ENCODE data around the gene ABCB8.

Gene ABCB8

GRCh38 chr7:151003572-151003971 lies 24.7 kb upstream of the ABCB8 start:
- no peak overlapping the region for H3K4me3 ChIP-seq (ENCODE audit: low read depth, low read length)
- TF ChIP-seq, protein P1, sequence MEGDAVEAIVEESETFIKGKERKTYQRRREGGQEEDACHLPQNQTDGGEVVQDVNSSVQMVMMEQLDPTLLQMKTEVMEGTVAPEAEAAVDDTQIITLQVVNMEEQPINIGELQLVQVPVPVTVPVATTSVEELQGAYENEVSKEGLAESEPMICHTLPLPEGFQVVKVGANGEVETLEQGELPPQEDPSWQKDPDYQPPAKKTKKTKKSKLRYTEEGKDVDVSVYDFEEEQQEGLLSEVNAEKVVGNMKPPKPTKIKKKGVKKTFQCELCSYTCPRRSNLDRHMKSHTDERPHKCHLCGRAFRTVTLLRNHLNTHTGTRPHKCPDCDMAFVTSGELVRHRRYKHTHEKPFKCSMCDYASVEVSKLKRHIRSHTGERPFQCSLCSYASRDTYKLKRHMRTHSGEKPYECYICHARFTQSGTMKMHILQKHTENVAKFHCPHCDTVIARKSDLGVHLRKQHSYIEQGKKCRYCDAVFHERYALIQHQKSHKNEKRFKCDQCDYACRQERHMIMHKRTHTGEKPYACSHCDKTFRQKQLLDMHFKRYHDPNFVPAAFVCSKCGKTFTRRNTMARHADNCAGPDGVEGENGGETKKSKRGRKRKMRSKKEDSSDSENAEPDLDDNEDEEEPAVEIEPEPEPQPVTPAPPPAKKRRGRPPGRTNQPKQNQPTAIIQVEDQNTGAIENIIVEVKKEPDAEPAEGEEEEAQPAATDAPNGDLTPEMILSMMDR (IDR thresholded peaks at IDR 0.05; ENCODE audit: control insufficient read depth, extremely low read depth, insufficient read depth): no peak
- no peak for DNase-seq (ENCODE audit: low read depth)

DNA sequence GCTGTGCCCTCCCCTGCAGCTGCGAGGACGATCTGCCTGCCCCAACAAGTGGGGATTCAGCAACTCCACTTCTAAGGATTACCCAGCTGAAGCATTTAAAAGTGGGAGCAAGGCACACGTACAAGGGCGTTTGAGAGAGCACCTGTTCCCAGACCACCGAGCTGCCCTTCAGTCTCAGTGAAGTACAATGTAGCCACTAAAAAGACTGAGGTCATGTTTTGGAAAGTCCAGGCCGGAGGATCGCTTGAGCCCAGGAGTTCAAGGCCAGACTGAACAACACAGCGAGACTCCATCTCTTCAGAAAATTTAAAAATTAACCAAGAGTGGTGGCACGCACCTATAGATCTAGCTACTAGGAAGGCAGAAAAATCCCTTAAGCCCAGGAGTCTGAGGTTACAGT lies 22.7 kb upstream of the ABCB8 start:
- no peak for DNase-seq (ENCODE audit: low read depth)
- TF ChIP-seq, protein P1 (IDR thresholded peaks at IDR 0.05; ENCODE audit: control insufficient read depth, extremely low read depth, insufficient read depth): no peak
- no peak overlapping the region for H3K4me3 ChIP-seq (ENCODE audit: low read depth, low read length)

DNA sequence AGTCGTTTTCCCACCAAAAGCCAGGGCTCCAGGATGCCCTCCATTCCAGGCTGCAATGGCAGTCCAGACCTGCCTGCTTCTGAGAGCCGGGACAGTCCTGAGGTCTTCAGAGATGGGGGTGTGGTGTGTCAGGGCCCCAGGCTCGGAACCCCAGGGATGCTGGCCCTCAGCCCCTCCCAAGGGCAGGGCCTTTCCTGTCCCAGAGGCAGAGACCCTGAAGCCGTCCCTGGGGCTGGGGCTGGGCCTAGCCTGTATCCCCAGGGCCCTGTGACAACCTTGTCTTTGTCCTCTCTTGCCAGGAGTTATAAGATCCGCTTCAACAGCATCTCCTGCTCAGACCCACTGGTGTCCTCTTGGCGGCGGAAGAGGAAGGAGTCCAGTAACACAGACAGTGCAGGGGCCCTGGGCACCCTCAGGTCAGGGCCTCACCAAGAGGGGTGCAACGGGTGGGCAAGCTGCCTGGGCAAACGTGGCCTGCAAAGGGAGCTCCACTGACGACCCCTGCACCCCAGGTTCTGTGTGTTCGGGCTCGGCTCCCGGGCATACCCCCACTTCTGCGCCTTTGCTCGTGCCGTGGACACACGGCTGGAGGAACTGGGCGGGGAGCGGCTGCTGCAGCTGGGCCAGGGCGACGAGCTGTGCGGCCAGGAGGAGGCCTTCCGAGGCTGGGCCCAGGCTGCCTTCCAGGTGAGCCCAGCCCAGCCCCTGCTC lies 21.5 kb upstream of the ABCB8 start:
- no peak overlapping the region for H3K4me3 ChIP-seq (ENCODE audit: low read depth, low read length)
- no peak for DNase-seq (ENCODE audit: low read depth)
- TF ChIP-seq, protein P1 (IDR thresholded peaks at IDR 0.05; ENCODE audit: control insufficient read depth, extremely low read depth, insufficient read depth): no peak

- TF ChIP-seq, protein P1 (IDR thresholded peaks at IDR 0.05; ENCODE audit: control insufficient read depth, extremely low read depth, insufficient read depth): no peak
- DNase-seq (ENCODE audit: low read depth): no peak
- H3K4me3 ChIP-seq (ENCODE audit: low read depth, low read length): no peak overlapping the region
These were observed 20.8 kb upstream of the ABCB8 start for GRCh38 chr7:151007469-151007898.

- no peak for DNase-seq (ENCODE audit: low read depth)
- H3K4me3 ChIP-seq (ENCODE audit: low read depth, low read length): no peak overlapping the region
- TF ChIP-seq, protein P1 (IDR thresholded peaks at IDR 0.05; ENCODE audit: control insufficient read depth, extremely low read depth, insufficient read depth): no peak
These were observed 20.1 kb upstream of the ABCB8 start for GRCh38 chr7:151008143-151008510.

- DNase-seq (ENCODE audit: low read depth): no peak
- TF ChIP-seq, protein P1 (IDR thresholded peaks at IDR 0.05; ENCODE audit: control insufficient read depth, extremely low read depth, insufficient read depth): peak; percentile 25
- H3K4me3 ChIP-seq (ENCODE audit: low read depth, low read length): no peak overlapping the region
These were observed 19.5 kb upstream of the ABCB8 start for GRCh38 chr7:151008511-151009323.
